K562 (cell line): Measurements from ENCODE around the gene MTA2. TPM values are rescaled to one million over a fixed set of nuclear protein-coding genes. Genes with fewer than 3 reads are reported as not detected.

Source experiments
- ARID3A ChIP-seq: IDR thresholded peaks from 2 replicates; pipeline ENCODE4 v1.6.1; 2012; ENCODE audit warnings: low read depth, low read length, improper control_type of control experiment, borderline replicate concordance
- ATF1 ChIP-seq, 2 experiments: fragments of 450-650 bp in 1 of 2; IDR thresholded peaks; 2 replicates each; pipeline ENCODE4 v1.6.1; 2016; ENCODE audit warnings: missing compliant biosample characterization in 1 of 2, missing genetic modification characterization in 1 of 2
- CREB3 ChIP-seq: fragments of 450-650 bp; conservative IDR thresholded peaks from 2 replicates; pipeline ENCODE4 v1.6.1; 2016; ENCODE audit warnings: missing genetic modification characterization, low read depth, mild to moderate bottlenecking, missing compliant biosample characterization, moderate library complexity
- DIDO1 ChIP-seq: fragments of 450-650 bp; IDR thresholded peaks from 2 replicates; pipeline ENCODE4 v1.6.1; 2016; ENCODE audit warnings: low read depth, missing biosample characterization, missing genetic modification characterization
- DMBX1 ChIP-seq: fragments of 250-450 bp; sonication (Bioruptor Pico); IDR thresholded peaks from 2 replicates; pipeline ENCODE4 v1.8.0; 2022; ENCODE audit warnings: inconsistent platforms, mild to moderate bottlenecking, moderate library complexity, borderline replicate concordance
- E2F8 ChIP-seq: fragments of 450-650 bp; IDR thresholded peaks from 2 replicates; pipeline ENCODE4 v1.7.1; 2018; ENCODE audit warnings: mild to moderate bottlenecking, low read depth; ENCODE audit not compliant: partially characterized antibody
- ETV6 ChIP-seq, 3 experiments: fragments of 150-350 bp in 1 of 3; sonication (generic) in 1 of 3; formaldehyde crosslinking in 1 of 3; IDR thresholded peaks; 2 replicates each; pipeline versions ENCODE4 v1.6.1 to v1.8.0; 2014 to 2022; ENCODE audit warnings: borderline replicate concordance in 2 of 3, low read depth in 2 of 3, antibody characterized with exemption in 1 of 3, low read length in 1 of 3, mild to moderate bottlenecking in 1 of 3, missing genetic modification reagents in 1 of 3
- EWSR1 ChIP-seq: fragments of 450-650 bp; IDR thresholded peaks from 2 replicates; pipeline ENCODE4 v1.6.1; 2018; ENCODE audit warnings: borderline replicate concordance, mild to moderate bottlenecking, low read depth, moderate library complexity; ENCODE audit not compliant: partially characterized antibody
- GTF2A2 ChIP-seq: IDR thresholded peaks from 2 replicates; pipeline ENCODE4 v1.6.1; 2016; ENCODE audit warnings: mild to moderate bottlenecking, missing genetic modification characterization, missing compliant biosample characterization
- LARP7 ChIP-seq: fragments of 450-650 bp; IDR thresholded peaks from 2 replicates; pipeline ENCODE4 v1.6.1; 2016
- ZEB2 ChIP-seq: fragments of 450-650 bp; IDR thresholded peaks from 2 replicates; pipeline ENCODE4 v1.6.1; 2016
- ZNF232 ChIP-seq: sonication (generic); formaldehyde crosslinking; IDR thresholded peaks from 2 replicates; pipeline ENCODE4 v1.8.0; 2022; ENCODE audit warnings: mild to moderate bottlenecking, missing genetic modification reagents
- ZNF408 ChIP-seq: fragments of 250-450 bp; sonication (Bioruptor Pico); IDR thresholded peaks from 2 replicates; pipeline ENCODE4 v1.4.0; 2020; ENCODE audit warnings: low read depth, mild to moderate bottlenecking, moderate library complexity
- ZNF583 ChIP-seq: fragments of 250-450 bp; sonication (Bioruptor Pico); IDR thresholded peaks from 2 replicates; pipeline ENCODE4 v1.4.0; 2020
- ZNF589 ChIP-seq: fragments of 200-800 bp; sonication (Bioruptor generic); IDR thresholded peaks from 2 replicates; pipeline ENCODE4 v1.6.1; 2016; ENCODE audit warnings: low read depth, missing genetic modification characterization, missing compliant biosample characterization
- ZNF766 ChIP-seq: fragments of 200-800 bp; sonication (Bioruptor generic); conservative IDR thresholded peaks from 2 replicates; pipeline ENCODE4 v1.6.1; 2016; ENCODE audit warnings: missing genetic modification characterization, missing compliant biosample characterization
- polyA plus RNA-seq, 8 experiments: library from polyadenylated mRNA; depleted of rRNA in 4 of 8; stranded (reverse) in 5 of 8; unstranded in 3 of 8; fragments of >200 nt; fragmentation: Nextera tagmentation in 2 of 8; fragmentation: Illumina TruSeq in 1 of 8; extraction: Ambion mirVana in 2 of 8; extraction: Trizol in 1 of 8; gene quantifications; 2 replicates each; pipeline versions ENCODE4 v1.2.1 to v1.2.3, GENCODE V29; 2011 to 2014; ENCODE audit warnings: inconsistent platforms in 1 of 8, missing spikeins in 1 of 8
- total RNA-seq, 7 experiments: library from RNA; depleted of rRNA in 6 of 7; stranded (reverse); fragments of >200 nt in 6 of 7; fragmentation: Illumina TruSeq in 2 of 7; extraction: Trizol in 2 of 7; gene quantifications; 2 replicates each; pipeline versions ENCODE4 v1.2.1 to v1.2.3, GENCODE V29; 2011 to 2021; ENCODE audit warnings: low replicate concordance in 1 of 7
- TF ChIP-seq, protein P1 (sequence below): fragments of 450-650 bp; IDR thresholded peaks from 2 replicates; pipeline ENCODE4 v1.6.1; 2018; ENCODE audit warnings: mild to moderate bottlenecking, low read depth; ENCODE audit not compliant: partially characterized antibody
- TF ChIP-seq, protein P2 (sequence below): fragments of 250-450 bp; sonication (Bioruptor Pico); IDR thresholded peaks from 2 replicates; pipeline ENCODE4 v1.5.0; 2020; ENCODE audit warnings: mild to moderate bottlenecking

MTA2 gene
- total and polyA plus RNA-seq, 9 of the 15 experiments (the other 6 are each of a cell fraction or from before 2014, with no cell fraction given): 6.2 to 220 (median 172) TPM

DNA sequence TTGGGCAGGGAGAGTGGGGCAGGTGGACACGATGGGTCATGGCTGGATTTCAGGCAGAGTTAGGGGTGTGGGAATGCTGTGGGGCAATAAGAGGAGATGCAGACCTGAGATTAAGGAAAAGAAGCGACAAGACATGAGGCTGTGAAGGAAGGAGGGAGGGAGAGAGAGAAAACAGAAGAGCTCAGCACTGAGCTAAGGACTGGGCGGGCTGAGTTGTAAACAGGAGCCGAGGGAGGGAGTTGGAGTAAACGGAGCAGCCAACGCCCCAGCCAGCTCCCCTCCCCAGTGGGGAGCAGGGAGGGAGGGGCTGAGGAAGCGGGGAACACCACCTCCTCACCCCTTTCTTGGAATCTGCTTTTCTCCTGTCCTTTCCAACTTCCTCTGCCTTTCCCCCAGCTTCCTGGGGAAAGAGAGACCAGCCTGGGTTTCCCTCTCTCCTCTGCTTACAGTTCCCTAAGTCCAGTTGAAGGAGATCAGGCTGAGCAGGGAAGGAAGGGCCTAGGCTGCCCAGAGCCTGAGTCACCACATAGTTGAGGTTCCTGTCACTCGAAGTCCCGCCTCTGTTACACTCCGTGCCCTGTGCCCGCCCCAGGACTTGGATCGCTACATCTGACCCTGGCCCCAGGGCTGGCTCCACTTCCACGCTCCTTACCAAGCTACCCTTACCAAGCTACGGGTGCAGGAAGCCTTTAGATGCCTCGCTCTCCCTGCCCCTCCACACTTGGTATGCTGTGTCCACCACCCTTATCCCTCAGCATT, 48.4 kb downstream of the MTA2 start (continued):
- TF ChIP-seq ARID3A (no peak), ZNF766 (CRISPR knock-in tag) (no peak), E2F8 (peak; percentile 55), LARP7 (peak; percentile 95; the same call in 1 of the 2 replicates), GTF2A2 (tag) (no peak), ZNF232 (no peak), ATF1 (CRISPR knock-in tag; IDR thresholded peaks at IDR 0.05) (no peak), ATF1 (tag; IDR thresholded peaks at IDR 0.05) (peak; percentile 74), ETV6 (IDR thresholded peaks at IDR 0.05; ENCODE audit: borderline replicate concordance in 1 of 2, low read depth in 2 of 2, low read length in 1 of 2) (no peak; a peak in 1 of 4 replicates), ETV6 (CRISPR knock-in tag; IDR thresholded peaks at IDR 0.05; ENCODE audit: borderline replicate concordance) (no peak), DIDO1 (peak; percentile 66; the same call in 1 of the 2 replicates), DMBX1 (CRISPR knock-in tag) (no peak), ZEB2 (peak; percentile 85), CREB3 (tag) (no peak), ZNF589 (CRISPR knock-in tag) (no peak; the same call in 1 of the 2 replicates), ZNF583 (no peak), EWSR1 (no peak), ZNF408 (CRISPR knock-in tag) (no peak)
- TF ChIP-seq, protein P1, sequence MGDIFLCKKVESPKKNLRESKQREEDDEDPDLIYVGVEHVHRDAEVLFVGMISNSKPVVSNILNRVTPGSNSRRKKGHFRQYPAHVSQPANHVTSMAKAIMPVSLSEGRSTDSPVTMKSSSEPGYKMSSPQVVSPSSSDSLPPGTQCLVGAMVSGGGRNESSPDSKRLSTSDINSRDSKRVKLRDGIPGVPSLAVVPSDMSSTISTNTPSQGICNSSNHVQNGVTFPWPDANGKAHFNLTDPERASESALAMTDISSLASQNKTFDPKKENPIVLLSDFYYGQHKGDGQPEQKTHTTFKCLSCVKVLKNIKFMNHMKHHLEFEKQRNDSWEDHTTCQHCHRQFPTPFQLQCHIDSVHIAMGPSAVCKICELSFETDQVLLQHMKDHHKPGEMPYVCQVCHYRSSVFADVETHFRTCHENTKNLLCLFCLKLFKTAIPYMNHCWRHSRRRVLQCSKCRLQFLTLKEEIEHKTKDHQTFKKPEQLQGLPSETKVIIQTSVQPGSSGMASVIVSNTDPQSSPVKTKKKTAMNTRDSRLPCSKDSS: no peak
- TF ChIP-seq, protein P2, sequence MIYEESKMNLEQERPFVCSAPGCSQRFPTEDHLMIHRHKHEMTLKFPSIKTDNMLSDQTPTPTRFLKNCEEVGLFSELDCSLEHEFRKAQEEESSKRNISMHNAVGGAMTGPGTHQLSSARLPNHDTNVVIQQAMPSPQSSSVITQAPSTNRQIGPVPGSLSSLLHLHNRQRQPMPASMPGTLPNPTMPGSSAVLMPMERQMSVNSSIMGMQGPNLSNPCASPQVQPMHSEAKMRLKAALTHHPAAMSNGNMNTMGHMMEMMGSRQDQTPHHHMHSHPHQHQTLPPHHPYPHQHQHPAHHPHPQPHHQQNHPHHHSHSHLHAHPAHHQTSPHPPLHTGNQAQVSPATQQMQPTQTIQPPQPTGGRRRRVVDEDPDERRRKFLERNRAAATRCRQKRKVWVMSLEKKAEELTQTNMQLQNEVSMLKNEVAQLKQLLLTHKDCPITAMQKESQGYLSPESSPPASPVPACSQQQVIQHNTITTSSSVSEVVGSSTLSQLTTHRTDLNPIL (CRISPR knock-in tag): no peak
